HUES64 (cell line): ENCODE data around the gene GRIP1.

ENCODE experiments used
- H3K27ac ChIP-seq: 2 replicates; pipeline ENCODE4 v1.7.0; 2013; ENCODE audit warnings: low read depth, low read length, inconsistent platforms
- H3K27me3 ChIP-seq: 2 replicates; pipeline ENCODE4 v1.6.1; 2013; ENCODE audit warnings: mild to moderate bottlenecking, low read length; ENCODE audit not compliant: insufficient read depth
- H3K36me3 ChIP-seq: 2 replicates; pipeline ENCODE4 v1.6.1; 2013; ENCODE audit warnings: mild to moderate bottlenecking, low read length; ENCODE audit not compliant: insufficient read depth
- H3K4me1 ChIP-seq: 2 replicates; pipeline ENCODE4 v1.6.1; 2013; ENCODE audit warnings: mild to moderate bottlenecking, low read length, moderate library complexity; ENCODE audit not compliant: insufficient read depth
- H3K4me3 ChIP-seq: 2 replicates; pipeline ENCODE4 v1.5.1; 2013; ENCODE audit warnings: mild to moderate bottlenecking, low read length, moderate library complexity
- H3K9ac ChIP-seq: 2 replicates; pipeline ENCODE4 v1.6.1; 2013; ENCODE audit warnings: mild to moderate bottlenecking, low read depth, low read length
- H3K9me3 ChIP-seq: 2 replicates; pipeline ENCODE4 v1.6.1; 2013; ENCODE audit warnings: low read depth, low read length; ENCODE audit not compliant: insufficient read depth
- WGBS: fragments of 150-250, 120-280 bp; methylation state at CpG from one replicate; pipeline ENCODE4 v1.1.7; 2013; ENCODE audit warnings: missing lambda C conversion rate; 5-methylcytosine and 5-hydroxymethylcytosine counted together

GRIP1 gene

DNA sequence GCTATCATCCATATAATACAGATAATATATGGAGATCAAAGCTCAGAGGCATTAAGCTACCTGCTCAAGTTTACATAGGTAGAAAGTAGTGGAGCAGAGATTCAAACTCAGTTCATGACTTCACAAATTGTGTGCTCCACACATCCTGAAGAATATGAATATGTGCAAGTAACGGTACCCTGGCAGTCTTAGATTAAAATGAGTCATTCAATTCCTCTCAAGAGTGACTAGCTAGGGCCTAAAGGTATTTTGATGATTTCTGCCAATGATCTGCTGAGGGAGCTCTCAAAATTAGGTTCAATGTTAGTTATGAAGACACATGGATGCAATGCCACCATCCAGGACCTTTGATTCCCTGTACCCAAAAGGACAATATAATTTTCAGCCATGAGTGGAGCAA lies 58.9 kb downstream of the GRIP1 start:
- no peaks in the 10 kb centered on the region for H3K9me3 ChIP-seq
- H3K9ac ChIP-seq, result no peak overlapping the region
- no peak overlapping the region for H3K27ac ChIP-seq
- peaks cover 17% of the 10 kb centered on the region for H3K4me1 ChIP-seq
- H3K27me3 ChIP-seq, result no peaks in the 10 kb centered on the region
- H3K4me3 ChIP-seq, result no peak overlapping the region
- no peaks in the 10 kb centered on the region for H3K36me3 ChIP-seq
- 100% methylated on average over 1 of the region's 1 CpG for WGBS

DNA sequence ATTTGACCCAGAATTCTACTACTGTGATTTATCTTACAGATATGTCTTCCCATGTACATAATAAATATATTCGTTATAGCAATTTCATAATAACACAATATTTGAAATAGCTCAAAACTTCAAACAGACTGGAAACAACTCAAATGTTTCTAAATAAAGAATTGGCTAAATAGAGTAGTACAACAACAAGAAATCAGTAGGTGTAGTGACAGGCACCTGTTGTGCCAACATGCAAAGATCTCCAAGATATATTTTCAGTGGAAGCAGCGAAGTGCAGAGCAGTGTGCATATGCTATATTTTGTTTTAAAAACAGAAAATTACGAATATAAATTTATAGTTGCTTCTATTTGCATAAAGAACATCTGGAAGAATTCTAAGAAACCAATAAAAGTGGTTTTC lies 60.9 kb downstream of the GRIP1 start:
- Histone ChIP-seq H3K27ac (no peak overlapping the region), H3K27me3 (no peaks in the 10 kb centered on the region), H3K4me1 (peaks cover 20% of the 10 kb centered on the region), H3K4me3 (no peak overlapping the region), H3K36me3 (no peaks in the 10 kb centered on the region), H3K9me3 (no peaks in the 10 kb centered on the region), H3K9ac (no peak overlapping the region)
- WGBS, result no CpG with 5 or more reads among the region's 3 CpGs

DNA sequence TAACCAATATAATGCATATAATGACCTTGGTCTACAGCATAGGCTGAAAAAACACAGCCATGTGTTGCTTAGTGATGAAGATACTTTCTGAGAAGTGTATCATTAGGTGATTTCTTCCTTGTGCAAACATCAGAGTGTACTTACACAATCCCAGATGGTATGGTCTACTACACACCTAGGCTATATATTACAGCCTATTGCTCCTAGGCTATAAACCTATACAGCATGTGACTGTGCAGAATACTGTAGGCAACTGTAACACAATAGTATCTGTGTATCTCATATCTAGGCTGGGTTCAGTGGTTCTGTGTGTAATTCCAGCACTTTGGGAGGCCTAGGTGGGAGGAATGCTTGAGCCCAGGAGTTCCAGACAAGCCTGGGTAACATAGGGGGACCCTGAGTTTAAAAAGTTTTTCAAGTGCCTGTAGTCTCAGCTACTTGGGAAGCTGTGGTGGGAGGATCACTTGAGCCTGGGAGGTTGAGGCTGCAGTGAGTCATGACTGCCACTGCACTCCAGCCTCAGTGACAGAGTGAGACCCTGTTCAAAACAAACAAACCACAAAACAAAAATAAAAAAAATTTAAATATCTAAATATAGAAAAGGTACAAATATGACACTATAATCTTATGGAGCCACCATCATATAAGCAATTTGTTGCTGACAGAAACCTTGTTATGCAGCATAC lies 66.6 kb downstream of the GRIP1 start:
- no peak overlapping the region for H3K9ac ChIP-seq
- H3K27me3 ChIP-seq, result no peaks in the 10 kb centered on the region
- no peak overlapping the region for H3K4me3 ChIP-seq
- H3K27ac ChIP-seq, result no peak overlapping the region
- peaks cover 15% of the 10 kb centered on the region for H3K4me1 ChIP-seq
- no peaks in the 10 kb centered on the region for H3K36me3 ChIP-seq
- H3K9me3 ChIP-seq, result no peaks in the 10 kb centered on the region

DNA sequence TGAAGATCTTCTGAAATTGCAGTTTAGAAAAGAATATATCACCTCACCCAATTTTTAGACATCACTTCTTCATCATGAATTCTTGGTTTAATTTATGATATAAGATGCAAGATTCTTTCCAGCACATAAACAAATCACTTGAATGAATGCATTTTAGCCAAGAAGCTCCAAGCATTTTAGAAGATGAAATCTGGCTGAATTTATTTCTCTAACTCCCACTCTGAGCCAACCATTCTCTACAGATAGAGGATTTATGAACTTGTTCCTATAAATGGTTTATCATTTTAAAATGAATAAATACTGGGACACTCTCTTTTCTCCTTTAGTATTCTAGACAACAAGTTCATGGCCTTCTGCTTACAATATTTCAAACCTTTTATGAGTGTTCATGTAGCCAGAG lies 71.7 kb downstream of the GRIP1 start:
- H3K9ac ChIP-seq, result no peak overlapping the region

DNA sequence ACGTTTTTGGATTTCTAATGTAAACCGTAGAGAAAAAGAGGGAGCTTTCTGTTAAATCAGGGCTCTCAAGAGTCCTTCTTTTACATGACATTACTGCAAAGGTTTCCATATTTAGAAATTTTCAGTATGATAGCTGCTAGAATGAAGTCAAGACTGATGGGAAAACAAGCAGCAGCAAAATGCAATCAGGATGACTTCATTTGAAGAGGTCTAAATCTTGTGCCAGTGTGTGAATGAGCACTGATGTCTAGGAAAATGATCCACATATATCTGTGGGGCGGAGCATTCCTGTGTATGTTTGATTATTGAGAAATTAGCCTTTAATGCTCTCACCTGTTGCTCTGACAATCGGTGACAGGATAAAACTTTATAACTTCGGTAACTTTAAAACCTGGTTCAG lies 73.6 kb downstream of the GRIP1 start:
- Histone ChIP-seq H3K4me3 (no peak overlapping the region), H3K9ac (no peak overlapping the region), H3K27me3 (no peaks in the 10 kb centered on the region), H3K36me3 (no peaks in the 10 kb centered on the region), H3K4me1 (peaks cover 29% of the 10 kb centered on the region), H3K9me3 (no peaks in the 10 kb centered on the region), H3K27ac (no peak overlapping the region)
- WGBS, result 85% methylated on average over 5 of the region's 5 CpGs

More for the DNA sequence above, 71.7 kb downstream of the GRIP1 start:
- Histone ChIP-seq H3K36me3 (no peaks in the 10 kb centered on the region), H3K4me1 (peaks cover 15% of the 10 kb centered on the region), H3K27me3 (no peaks in the 10 kb centered on the region), H3K9me3 (no peaks in the 10 kb centered on the region), H3K4me3 (no peak overlapping the region), H3K27ac (no peak overlapping the region)

DNA sequence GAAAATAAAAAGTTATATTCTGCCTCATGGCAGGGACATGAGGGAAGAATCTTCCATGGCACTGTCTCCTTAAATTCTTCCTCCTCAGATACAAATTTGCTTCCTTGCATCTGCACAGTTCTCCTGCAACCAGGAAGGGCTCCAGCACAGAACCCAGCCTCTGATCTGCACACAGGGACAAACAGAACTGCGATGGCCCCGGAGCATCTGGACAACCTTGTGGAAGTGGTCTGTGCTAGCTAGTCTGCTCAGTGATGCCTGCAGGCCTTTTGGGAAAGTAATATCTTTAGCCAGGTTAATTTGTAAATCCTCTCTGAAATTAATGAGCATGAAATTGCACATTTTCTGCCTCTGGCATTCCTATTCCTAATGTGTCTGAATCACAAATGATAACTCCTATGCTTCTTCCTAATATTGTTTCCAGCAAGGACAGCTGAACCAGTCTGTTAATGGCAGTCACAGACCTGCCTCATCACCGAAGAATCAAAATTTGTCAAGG lies 74.8 kb downstream of the GRIP1 start:
- Histone ChIP-seq H3K27me3 (no peaks in the 10 kb centered on the region), H3K4me1 (peaks cover 29% of the 10 kb centered on the region), H3K27ac (no peak overlapping the region), H3K9me3 (no peaks in the 10 kb centered on the region), H3K36me3 (no peaks in the 10 kb centered on the region), H3K9ac (no peak overlapping the region), H3K4me3 (no peak overlapping the region)
- 94% methylated on average over 3 of the region's 3 CpGs for WGBS

DNA sequence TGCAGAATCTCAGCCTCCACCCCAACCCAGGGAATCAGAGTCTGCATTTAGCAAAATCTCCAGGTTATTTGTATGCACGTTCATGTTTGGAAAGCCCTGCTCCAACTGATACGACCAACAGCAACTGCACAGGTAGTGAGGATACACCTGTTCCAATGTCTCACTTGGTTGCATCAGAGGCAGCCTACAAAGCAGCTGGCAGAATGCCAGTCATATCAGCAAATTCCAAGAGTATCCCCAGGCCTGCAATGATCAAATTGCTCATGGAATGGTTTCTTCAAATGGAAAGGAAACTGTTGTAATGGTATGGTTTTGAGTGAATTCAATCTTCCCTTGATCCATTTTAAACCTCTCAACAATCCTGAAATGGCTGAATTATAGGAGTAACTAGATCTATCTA lies 75.4 kb downstream of the GRIP1 start:
- H3K4me1 ChIP-seq, result peaks cover 29% of the 10 kb centered on the region
- H3K9ac ChIP-seq, result no peak overlapping the region
- H3K9me3 ChIP-seq, result no peaks in the 10 kb centered on the region
- H3K36me3 ChIP-seq, result no peaks in the 10 kb centered on the region
- no peaks in the 10 kb centered on the region for H3K27me3 ChIP-seq
- WGBS, result 83% methylated on average over 2 of the region's 2 CpGs
- no peak overlapping the region for H3K27ac ChIP-seq
- H3K4me3 ChIP-seq, result no peak overlapping the region

DNA sequence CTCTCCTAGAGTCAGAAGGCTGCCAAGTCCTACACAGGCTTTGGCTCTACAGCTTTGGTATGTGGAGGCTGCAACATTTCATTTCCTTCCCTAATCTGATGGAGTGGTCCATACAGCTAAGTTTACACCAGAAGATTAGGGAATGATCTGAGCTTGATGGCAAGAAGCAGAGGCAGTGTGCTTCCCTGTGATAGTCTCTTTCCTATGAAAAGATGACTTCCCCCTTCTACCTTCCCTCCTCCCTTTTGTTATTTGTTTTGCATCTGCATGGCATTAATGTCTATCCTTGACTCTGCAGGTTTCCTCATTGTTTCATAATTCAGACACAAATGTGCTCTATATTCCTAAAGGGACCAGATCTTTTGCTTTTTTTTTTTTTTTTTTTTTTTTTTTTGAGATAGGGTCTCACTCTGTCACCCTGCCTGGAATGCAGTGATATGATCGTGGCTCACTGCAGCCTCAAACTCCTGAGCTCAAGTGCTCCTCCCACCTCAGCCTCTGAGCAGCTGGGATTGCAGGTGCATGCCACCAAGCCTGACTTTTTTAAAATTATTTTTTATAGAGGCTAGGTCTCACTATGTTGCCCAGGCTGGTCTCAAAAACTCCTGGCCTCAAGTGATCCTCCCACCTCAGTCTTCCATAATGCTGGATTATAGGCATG lies 76.3 kb downstream of the GRIP1 start:
- Histone ChIP-seq H3K36me3 (no peaks in the 10 kb centered on the region), H3K9ac (no peak overlapping the region), H3K9me3 (no peaks in the 10 kb centered on the region), H3K4me3 (no peak overlapping the region), H3K27ac (no peak overlapping the region; the same call in 1 of the 2 replicates), H3K4me1 (peaks cover 31% of the 10 kb centered on the region), H3K27me3 (no peaks in the 10 kb centered on the region)
- 15% methylated on average over 1 of the region's 1 CpG for WGBS

DNA sequence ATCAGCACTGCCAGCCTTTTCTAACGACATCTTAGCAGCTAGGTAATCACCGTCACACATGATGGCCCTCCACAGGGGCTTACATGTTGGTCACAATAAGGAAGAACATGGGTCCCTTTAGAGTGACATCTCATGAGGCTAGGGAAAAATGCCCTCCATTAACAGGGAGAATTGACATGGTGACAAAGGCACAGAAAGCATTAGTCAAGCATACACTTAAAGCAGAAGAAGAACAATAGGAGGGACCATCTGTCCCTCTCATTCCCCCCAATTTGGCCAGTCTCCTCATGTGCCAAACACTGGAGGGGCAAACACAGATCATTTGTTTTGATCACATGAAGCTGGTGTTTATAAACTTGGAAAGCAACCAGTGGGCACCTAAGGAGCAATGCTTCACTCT lies 78.0 kb downstream of the GRIP1 start:
- Histone ChIP-seq H3K36me3 (no peaks in the 10 kb centered on the region), H3K4me3 (no peak overlapping the region), H3K27me3 (no peaks in the 10 kb centered on the region), H3K27ac (no peak overlapping the region), H3K4me1 (peaks cover 38% of the 10 kb centered on the region), H3K9me3 (no peaks in the 10 kb centered on the region), H3K9ac (no peak overlapping the region)
- 95% methylated on average over 2 of the region's 2 CpGs for WGBS

DNA sequence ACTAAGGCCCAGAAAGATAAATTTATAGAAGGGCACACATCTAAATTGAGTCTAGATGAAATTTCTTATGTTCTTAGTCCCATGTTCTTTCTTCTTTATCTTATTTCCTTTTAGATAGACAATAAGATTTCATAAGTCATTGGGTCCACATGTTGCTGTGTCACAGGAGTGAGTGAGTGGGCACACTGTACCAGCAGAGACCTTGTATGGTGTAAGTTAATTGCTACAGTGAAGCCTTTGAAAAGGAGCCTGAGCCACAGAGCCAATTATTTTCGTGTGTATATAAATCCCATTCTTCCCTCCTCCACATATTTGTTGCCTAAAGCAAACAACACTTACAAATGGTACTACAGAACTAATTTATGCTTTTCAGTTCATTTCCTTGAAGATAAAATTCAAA lies 79.1 kb downstream of the GRIP1 start:
- H3K9me3 ChIP-seq, result no peaks in the 10 kb centered on the region
- no peak overlapping the region for H3K4me3 ChIP-seq
- H3K36me3 ChIP-seq, result no peaks in the 10 kb centered on the region
- H3K27me3 ChIP-seq, result no peaks in the 10 kb centered on the region
- peaks cover 35% of the 10 kb centered on the region for H3K4me1 ChIP-seq
- no peak overlapping the region for H3K9ac ChIP-seq
- WGBS, result 100% methylated on average over 1 of the region's 1 CpG
- no peak overlapping the region for H3K27ac ChIP-seq

DNA sequence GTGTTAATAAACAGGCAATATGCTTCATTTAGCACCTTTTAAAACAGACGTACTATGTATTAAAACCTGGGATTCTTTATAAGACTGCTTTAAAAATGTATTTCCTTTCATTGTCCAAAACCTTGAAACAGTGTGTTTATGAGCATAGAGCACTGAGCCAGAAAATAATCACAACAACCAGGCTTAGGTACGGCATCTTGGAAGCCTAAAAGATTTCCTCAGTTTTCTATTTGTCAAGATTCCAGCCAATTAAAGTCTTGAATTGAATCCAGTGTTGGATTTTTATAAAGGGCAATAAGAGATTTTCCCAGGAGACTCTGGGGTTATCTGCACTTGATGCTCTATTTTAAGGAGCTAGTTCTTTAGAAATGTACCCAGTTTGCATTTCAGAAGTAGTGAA lies 80.3 kb downstream of the GRIP1 start:
- no peak overlapping the region for H3K4me3 ChIP-seq
- no peaks in the 10 kb centered on the region for H3K9me3 ChIP-seq
- H3K27me3 ChIP-seq, result no peaks in the 10 kb centered on the region
- H3K36me3 ChIP-seq, result no peaks in the 10 kb centered on the region
- WGBS, result 92% methylated on average over 2 of the region's 2 CpGs
- H3K9ac ChIP-seq, result no peak overlapping the region
- no peak overlapping the region for H3K27ac ChIP-seq
- peaks cover 35% of the 10 kb centered on the region for H3K4me1 ChIP-seq
